Mesendoderm (in vitro differentiated cells): ENCODE results near the gene MYADM.

ENCODE experiments used
- DNase-seq: peaks from one replicate; pipeline ENCODE4 v3.0.0; 2013
- H2AK5ac ChIP-seq: 2 replicates; pipeline ENCODE4 v1.6.1; 2013; ENCODE audit warnings: low read length, inconsistent platforms
- H2BK120ac ChIP-seq: 2 replicates; pipeline ENCODE4 v1.6.1; 2013; ENCODE audit warnings: low read depth, mild to moderate bottlenecking, low read length, moderate library complexity, mixed read lengths
- H2BK15ac ChIP-seq: replicated peaks from 2 replicates; pipeline ENCODE4 v1.6.1; 2013; ENCODE audit warnings: low read depth, mild to moderate bottlenecking, moderate library complexity
- H2BK5ac ChIP-seq: 2 replicates; pipeline ENCODE4 v1.6.1; 2013; ENCODE audit warnings: low read length, inconsistent platforms
- H3K18ac ChIP-seq: 2 replicates; pipeline ENCODE4 v1.6.1; 2013; ENCODE audit warnings: mild to moderate bottlenecking, low read length, mixed read lengths
- H3K23ac ChIP-seq: one replicate; pipeline ENCODE4 v1.6.1; 2013; ENCODE audit warnings: low read length
- H3K27ac ChIP-seq: 2 replicates; pipeline ENCODE4 v1.5.1; 2013; ENCODE audit warnings: low read depth, mild to moderate bottlenecking, inconsistent platforms, low read length, moderate library complexity
- H3K27me3 ChIP-seq: 2 replicates; pipeline ENCODE4 v1.6.1; 2013; ENCODE audit warnings: low read length, control low read depth, mild to moderate bottlenecking, inconsistent platforms; ENCODE audit not compliant: insufficient read depth, poor library complexity
- H3K36me3 ChIP-seq: 2 replicates; pipeline ENCODE4 v1.6.1; 2013; ENCODE audit warnings: low read length, inconsistent platforms; ENCODE audit not compliant: control insufficient read depth, insufficient read depth
- H3K4ac ChIP-seq: one replicate; pipeline ENCODE4 v1.6.1; 2013; ENCODE audit warnings: low read depth, mild to moderate bottlenecking, low read length, moderate library complexity
- H3K4me1 ChIP-seq: 2 replicates; pipeline ENCODE4 v1.6.1; 2013; ENCODE audit warnings: low read depth, low read length, inconsistent platforms; ENCODE audit not compliant: control insufficient read depth
- H3K4me2 ChIP-seq: 2 replicates; pipeline ENCODE4 v1.6.1; 2013; ENCODE audit warnings: low read length
- H3K4me3 ChIP-seq: 2 replicates; pipeline ENCODE4 v1.5.1; 2013; ENCODE audit warnings: mild to moderate bottlenecking, low read length
- H3K56ac ChIP-seq: one replicate; pipeline ENCODE4 v1.6.1; 2013; ENCODE audit warnings: low read length
- H3K79me1 ChIP-seq: 2 replicates; pipeline ENCODE4 v1.6.1; 2013; ENCODE audit warnings: low read length, inconsistent platforms
- H3K79me2 ChIP-seq: 2 replicates; pipeline ENCODE4 v1.6.1; 2013; ENCODE audit warnings: mild to moderate bottlenecking, low read length; ENCODE audit not compliant: control insufficient read depth, insufficient read depth
- H3K9ac ChIP-seq: 2 replicates; pipeline ENCODE4 v1.6.1; 2013; ENCODE audit warnings: low read length, inconsistent platforms
- H4K5ac ChIP-seq: one replicate; pipeline ENCODE4 v1.6.1; 2013; ENCODE audit warnings: low read length
- H4K8ac ChIP-seq: one replicate; pipeline ENCODE4 v1.6.1; 2013; ENCODE audit warnings: low read depth, mild to moderate bottlenecking, control low read depth, low read length, moderate library complexity
- WGBS: extraction: QIAGEN DNeasy Blood & Tissue Kit; methylation state at CpG from one replicate; pipeline ENCODE4 v1.1.7; 2013; ENCODE audit warnings: low lambda C conversion rate, missing lambda C conversion rate; ENCODE audit not compliant: insufficient coverage; ENCODE audit errors: extremely low coverage; 5-methylcytosine and 5-hydroxymethylcytosine counted together

The MYADM gene

DNA sequence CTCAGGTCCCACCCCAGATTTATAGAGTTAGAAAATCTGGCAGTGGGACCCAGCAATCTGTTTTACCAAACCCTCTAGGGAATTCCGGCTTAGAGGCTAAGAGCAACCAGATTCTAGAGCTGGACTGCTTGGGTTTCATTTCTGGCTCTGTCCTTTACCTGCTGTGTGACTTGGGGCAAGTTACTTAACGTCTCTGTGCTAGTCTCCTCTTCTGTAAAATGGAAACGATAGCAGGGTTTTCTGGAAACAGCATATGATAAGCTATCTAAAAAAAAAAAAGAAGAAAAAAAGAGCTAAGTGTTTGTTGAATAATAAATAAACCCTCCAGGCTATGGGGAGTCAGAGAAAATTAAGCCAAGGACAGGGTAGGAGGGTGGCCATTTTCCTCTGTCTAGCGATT lies 29.8 kb downstream of the MYADM start:
- Histone ChIP-seq H3K4me3 (no peak overlapping the region), H4K8ac (no peak overlapping the region), H2BK5ac (no peak overlapping the region), H2AK5ac (no peak overlapping the region), H3K9ac (no peak overlapping the region), H3K23ac (no peak overlapping the region), H3K56ac (no peak overlapping the region), H3K27ac (no peak overlapping the region), H2BK120ac (no peak overlapping the region), H3K4me2 (no peak overlapping the region), H3K79me1 (no peaks in the 10 kb centered on the region), H3K27me3 (no peaks in the 10 kb centered on the region), H2BK15ac (no peak overlapping the region), H3K18ac (no peak overlapping the region), H4K5ac (no peak overlapping the region), H3K36me3 (no peaks in the 10 kb centered on the region), H3K4ac (no peak overlapping the region), H3K4me1 (peaks cover 4% of the 10 kb centered on the region), H3K79me2 (no peaks in the 10 kb centered on the region)
- no CpG with 5 or more reads among the region's 4 CpGs for WGBS
- DNase-seq: no peak

DNA sequence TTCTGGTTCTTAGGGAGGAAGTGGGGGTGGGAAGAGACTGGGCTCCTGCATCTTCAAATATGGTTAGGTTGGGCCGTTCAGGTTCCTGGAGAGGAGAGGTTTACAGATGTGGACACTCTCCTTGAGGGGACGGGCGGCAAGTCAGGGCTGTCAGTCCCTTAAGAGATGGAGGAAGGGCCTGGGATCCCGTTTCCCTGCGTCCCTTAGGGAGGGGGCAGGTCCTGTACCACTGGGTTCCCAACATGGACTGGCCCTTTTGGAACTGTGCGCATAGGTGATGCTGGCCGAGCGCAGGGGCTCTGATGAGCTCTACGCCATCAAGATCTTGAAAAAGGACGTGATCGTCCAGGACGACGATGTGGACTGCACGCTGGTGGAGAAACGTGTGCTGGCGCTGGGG lies 30.5 kb downstream of the MYADM start:
- H3K23ac ChIP-seq: no peak overlapping the region
- no peak overlapping the region for H3K4ac ChIP-seq
- no peaks in the 10 kb centered on the region for H3K79me1 ChIP-seq
- H3K27me3 ChIP-seq: no peaks in the 10 kb centered on the region
- no peak overlapping the region for H3K27ac ChIP-seq
- H3K36me3 ChIP-seq: no peaks in the 10 kb centered on the region
- peaks cover 4% of the 10 kb centered on the region for H3K4me1 ChIP-seq
- WGBS: no CpG with 5 or more reads among the region's 16 CpGs
- H3K18ac ChIP-seq: no peak overlapping the region
- no peak overlapping the region for H2BK5ac ChIP-seq
- H3K4me2 ChIP-seq: peak overlapping the region; percentile 99
- no peak overlapping the region for H2BK120ac ChIP-seq
- no peak overlapping the region for H2AK5ac ChIP-seq
- H4K8ac ChIP-seq: no peak overlapping the region
- no peaks in the 10 kb centered on the region for H3K79me2 ChIP-seq
- no peak for DNase-seq
- H3K4me3 ChIP-seq: peak overlapping the region; percentile 35
- peak overlapping the region; percentile 83 for H3K56ac ChIP-seq
- peak overlapping the region; percentile 70 for H3K9ac ChIP-seq
- no peak overlapping the region for H2BK15ac ChIP-seq
- no peak overlapping the region for H4K5ac ChIP-seq

DNA sequence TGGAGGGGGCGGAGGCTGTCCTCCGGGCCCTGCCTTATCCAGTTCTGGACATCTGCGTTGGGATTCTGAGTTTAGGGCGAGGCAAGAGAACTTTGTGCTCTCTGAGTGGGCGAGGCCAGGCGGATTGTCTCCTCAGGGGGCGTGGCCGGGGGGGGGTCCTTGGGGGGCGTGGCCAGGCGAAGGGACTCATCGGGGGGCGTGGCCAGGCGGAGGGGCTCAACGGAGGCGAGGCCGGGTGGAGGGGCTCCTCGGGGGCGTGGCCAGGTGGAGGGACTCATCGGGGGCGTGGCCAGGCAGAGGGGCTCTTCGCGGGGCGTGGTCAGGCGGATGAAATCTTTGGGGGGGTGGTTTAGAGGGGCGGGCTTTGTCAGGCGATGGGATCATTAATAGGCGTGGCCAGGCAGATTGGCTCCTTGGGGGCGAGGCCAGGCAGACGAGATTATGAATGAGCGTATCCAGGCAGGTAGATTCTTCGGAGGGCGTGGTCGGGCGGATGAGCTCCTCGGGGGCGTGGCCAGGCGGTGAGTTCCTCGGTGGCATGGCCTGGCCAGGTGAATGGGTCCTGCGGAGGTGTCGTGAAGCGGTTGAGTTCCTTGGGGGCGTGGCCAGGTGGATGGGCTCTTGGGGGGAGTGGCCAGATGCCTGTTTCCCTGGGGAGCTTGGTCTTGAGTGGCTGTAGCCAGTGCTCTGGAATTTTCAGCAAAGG lies 31.1 kb downstream of the MYADM start:
- peak overlapping the region; percentile 35 for H3K4me3 ChIP-seq
- H2BK5ac ChIP-seq: no peak overlapping the region
- peak overlapping the region; percentile 83 for H3K56ac ChIP-seq
- H2BK120ac ChIP-seq: no peak overlapping the region
- H3K4me1 ChIP-seq: peaks cover 4% of the 10 kb centered on the region
- no peak overlapping the region for H3K18ac ChIP-seq
- no peak overlapping the region for H2BK15ac ChIP-seq
- H3K9ac ChIP-seq: peak overlapping the region; percentile 70
- no peaks in the 10 kb centered on the region for H3K79me2 ChIP-seq
- no peaks in the 10 kb centered on the region for H3K36me3 ChIP-seq
- no peaks in the 10 kb centered on the region for H3K27me3 ChIP-seq
- H3K23ac ChIP-seq: no peak overlapping the region
- peak; percentile 99 for DNase-seq
- H3K4me2 ChIP-seq: peak overlapping the region; percentile 99
- no peak overlapping the region for H3K27ac ChIP-seq
- H4K8ac ChIP-seq: no peak overlapping the region
- H4K5ac ChIP-seq: no peak overlapping the region
- no CpG with 5 or more reads among the region's 42 CpGs for WGBS
- no peak overlapping the region for H2AK5ac ChIP-seq
- no peak overlapping the region for H3K4ac ChIP-seq
- no peaks in the 10 kb centered on the region for H3K79me1 ChIP-seq

DNA sequence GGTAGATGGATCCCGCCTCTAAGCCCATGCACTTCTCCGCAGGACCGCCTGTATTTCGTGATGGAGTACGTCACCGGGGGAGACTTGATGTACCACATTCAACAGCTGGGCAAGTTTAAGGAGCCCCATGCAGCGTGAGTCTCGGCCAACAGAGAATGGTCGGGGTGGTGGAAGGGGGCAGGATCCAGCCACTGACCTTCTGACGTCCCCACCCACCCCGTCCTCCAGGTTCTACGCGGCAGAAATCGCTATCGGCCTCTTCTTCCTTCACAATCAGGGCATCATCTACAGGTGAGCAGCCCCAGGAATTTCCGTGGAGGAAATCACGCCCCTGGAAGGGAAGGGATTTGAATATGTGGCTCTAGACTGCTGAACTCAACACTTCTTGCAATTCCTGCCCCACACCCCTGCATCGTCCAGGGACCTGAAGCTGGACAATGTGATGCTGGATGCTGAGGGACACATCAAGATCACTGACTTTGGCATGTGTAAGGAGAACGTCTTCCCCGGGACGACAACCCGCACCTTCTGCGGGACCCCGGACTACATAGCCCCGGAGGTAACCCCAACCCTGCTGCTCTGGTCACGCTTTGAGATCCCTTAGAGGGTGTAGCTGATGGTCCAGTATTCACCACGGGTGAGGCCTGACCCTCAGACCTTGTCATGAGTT lies 32.6 kb downstream of the MYADM start:
- Histone ChIP-seq H2BK15ac (no peak overlapping the region), H3K36me3 (no peaks in the 10 kb centered on the region), H3K79me2 (no peaks in the 10 kb centered on the region), H2BK5ac (no peak overlapping the region), H3K4ac (no peak overlapping the region), H3K9ac (no peak overlapping the region), H3K79me1 (no peaks in the 10 kb centered on the region), H3K4me1 (peaks cover 4% of the 10 kb centered on the region), H2BK120ac (no peak overlapping the region), H3K23ac (no peak overlapping the region), H3K4me3 (no peak overlapping the region), H4K5ac (no peak overlapping the region), H3K27ac (no peak overlapping the region), H3K4me2 (no peak overlapping the region), H3K18ac (no peak overlapping the region), H3K56ac (no peak overlapping the region), H3K27me3 (no peaks in the 10 kb centered on the region), H4K8ac (no peak overlapping the region), H2AK5ac (no peak overlapping the region)
- DNase-seq: no peak
- no CpG with 5 or more reads among the region's 27 CpGs for WGBS

DNA sequence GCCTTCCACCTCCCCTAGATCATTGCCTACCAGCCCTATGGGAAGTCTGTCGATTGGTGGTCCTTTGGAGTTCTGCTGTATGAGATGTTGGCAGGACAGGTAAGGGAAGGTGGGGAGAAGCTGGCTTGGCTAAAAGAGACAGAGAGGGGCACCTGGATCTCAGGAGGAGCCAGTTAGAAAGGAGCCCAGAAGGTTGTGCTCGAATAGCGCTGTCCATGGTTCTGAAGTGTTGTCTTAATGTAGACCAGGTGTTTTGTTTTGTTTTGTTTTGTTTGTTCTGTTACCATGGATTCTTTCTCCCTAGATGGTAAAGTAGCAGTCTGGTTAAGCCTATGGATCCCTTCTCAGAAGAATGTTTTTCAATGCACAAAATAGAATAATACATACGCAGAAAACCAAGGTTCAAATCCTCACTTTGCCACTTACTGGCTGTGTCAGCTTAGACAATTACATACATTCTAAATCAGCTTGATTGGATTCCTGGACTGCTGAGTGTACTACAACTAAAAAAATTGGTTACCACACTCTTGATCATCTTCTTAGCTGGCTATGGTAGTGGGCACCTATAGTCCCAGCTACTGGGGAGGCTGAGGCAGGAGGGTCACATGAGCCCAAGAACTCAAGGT lies 35.5 kb downstream of the MYADM start:
- H2BK15ac ChIP-seq: no peak overlapping the region
- H2BK5ac ChIP-seq: no peak overlapping the region
- DNase-seq: peak; percentile 92
- H3K9ac ChIP-seq: no peak overlapping the region
- H3K56ac ChIP-seq: no peak overlapping the region
- no peak overlapping the region for H4K8ac ChIP-seq
- H3K36me3 ChIP-seq: no peaks in the 10 kb centered on the region
- H4K5ac ChIP-seq: no peak overlapping the region
- no peaks in the 10 kb centered on the region for H3K79me2 ChIP-seq
- no peak overlapping the region for H2AK5ac ChIP-seq
- H2BK120ac ChIP-seq: no peak overlapping the region
- no peak overlapping the region for H3K4ac ChIP-seq
- H3K27me3 ChIP-seq: no peaks in the 10 kb centered on the region
- no peak overlapping the region for H3K4me2 ChIP-seq
- no peak overlapping the region for H3K23ac ChIP-seq
- no peak overlapping the region for H3K27ac ChIP-seq
- H3K18ac ChIP-seq: no peak overlapping the region
- no CpG with 5 or more reads among the region's 4 CpGs for WGBS
- no peaks in the 10 kb centered on the region for H3K79me1 ChIP-seq
- H3K4me1 ChIP-seq: no peaks in the 10 kb centered on the region
- no peak overlapping the region for H3K4me3 ChIP-seq
